H1 (cell line): ENCODE data around the gene ZBTB16.

ENCODE experiments used
- CEBPB ChIP-seq: IDR thresholded peaks from 2 replicates; pipeline ENCODE4 v1.6.1; 2012; ENCODE audit warnings: low read depth, low read length
- CTCF ChIP-seq, 3 experiments: IDR thresholded peaks; 1 replicate in 2 of 3; 2 replicates in 1 of 3; pipeline versions ENCODE4 v1.5.1 to v1.6.1; 2011; ENCODE audit warnings: low read length in 3 of 3, mild to moderate bottlenecking in 3 of 3, inconsistent platforms in 2 of 3, low read depth in 1 of 3, moderate library complexity in 1 of 3; ENCODE audit not compliant: insufficient read depth in 1 of 3; ENCODE audit errors: control extremely low read depth in 1 of 3
- POLR2A ChIP-seq, 2 experiments: IDR thresholded peaks; 1 replicate in 1 of 2; 2 replicates in 1 of 2; pipeline ENCODE4 v1.6.1; 2011; ENCODE audit warnings: low read depth in 2 of 2, low read length in 2 of 2, mild to moderate bottlenecking in 2 of 2; ENCODE audit errors: control extremely low read depth in 1 of 2
- RAD21 ChIP-seq, 2 experiments: IDR thresholded peaks in 1 of 2; conservative IDR thresholded peaks in 1 of 2; 2 replicates each; pipeline ENCODE4 v1.6.1; 2011; ENCODE audit warnings: low read depth in 2 of 2, low read length in 2 of 2, improper control_type of control experiment in 1 of 2, inconsistent platforms in 1 of 2, mild to moderate bottlenecking in 1 of 2, moderate library complexity in 1 of 2
- SP1 ChIP-seq: IDR thresholded peaks from 2 replicates; pipeline ENCODE4 v1.6.1; 2011; ENCODE audit warnings: low read depth, low read length

GRCh38 chr11:114056409-114056808 lies 3.1 kb upstream of the ZBTB16 start:
- TF ChIP-seq POLR2A (IDR thresholded peaks at IDR 0.05; ENCODE audit: control extremely low read depth in 1 of 2, low read depth in 2 of 2, low read length in 2 of 2) (no peak), CTCF (IDR thresholded peaks at IDR 0.05; ENCODE audit: control extremely low read depth in 1 of 3, insufficient read depth in 1 of 3, low read depth in 1 of 3, low read length in 3 of 3) (no peak), CEBPB (no peak), RAD21 (IDR thresholded peaks at IDR 0.05 in 1 of 2, conservative IDR thresholded peaks at IDR 0.05 in 1 of 2; ENCODE audit: low read depth in 2 of 2, low read length in 2 of 2) (no peak), SP1 (no peak)
